K562 (cell line): ENCODE data around the gene RCC2. TPM values are rescaled to one million over a fixed set of nuclear protein-coding genes. Genes with fewer than 3 reads are reported as not detected.

ENCODE experiments used
- CCAR2 ChIP-seq: fragments of 200-400 bp; formaldehyde crosslinking; IDR thresholded peaks from 2 replicates; pipeline ENCODE4 v1.6.1; 2017; ENCODE audit warnings: mild to moderate bottlenecking, low read depth, low read length
- FIP1L1 ChIP-seq: fragments of 200-400 bp; formaldehyde crosslinking; IDR thresholded peaks from 2 replicates; pipeline ENCODE4 v1.6.1; 2018; ENCODE audit warnings: mild to moderate bottlenecking, low read depth, low read length; ENCODE audit not compliant: poor library complexity, severe bottlenecking
- FOXK1 ChIP-seq: sonication (generic); formaldehyde crosslinking; IDR thresholded peaks from 2 replicates; pipeline ENCODE4 v1.8.0; 2022; ENCODE audit warnings: missing genetic modification reagents, mild to moderate bottlenecking, borderline replicate concordance
- MITF ChIP-seq: IDR thresholded peaks from 2 replicates; pipeline ENCODE4 v1.6.1; 2014; ENCODE audit warnings: antibody characterized with exemption
- MNT ChIP-seq, 2 experiments: fragments of 450-650 bp; conservative IDR thresholded peaks; 2 replicates each; pipeline ENCODE4 v1.6.1; 2017; ENCODE audit warnings: mild to moderate bottlenecking in 2 of 2, moderate library complexity in 2 of 2
- MTA2 ChIP-seq: fragments of 450-650 bp; IDR thresholded peaks from 2 replicates; pipeline ENCODE4 v1.6.1; 2016; ENCODE audit warnings: low read depth
- NCOA1 ChIP-seq: fragments of 450-650 bp; IDR thresholded peaks from 2 replicates; pipeline ENCODE4 v1.6.1; 2016; ENCODE audit warnings: low read depth
- NFIX ChIP-seq: fragments of 250-450 bp; sonication (Bioruptor Pico); IDR thresholded peaks from 2 replicates; pipeline ENCODE4 v1.4.0; 2020; ENCODE audit warnings: low read depth, mild to moderate bottlenecking, moderate library complexity
- PHTF2 ChIP-seq: fragments of 250-450 bp; sonication (Bioruptor Pico); IDR thresholded peaks from 2 replicates; pipeline ENCODE4 v1.5.0; 2021; ENCODE audit warnings: mild to moderate bottlenecking
- RFX1 ChIP-seq: fragments of 450-650 bp; IDR thresholded peaks from 2 replicates; pipeline ENCODE4 v1.6.1; 2016; ENCODE audit warnings: mild to moderate bottlenecking, moderate library complexity
- SFPQ ChIP-seq: fragments of 200-400 bp; formaldehyde crosslinking; IDR thresholded peaks from 2 replicates; pipeline ENCODE4 v1.6.1; 2017; ENCODE audit warnings: mild to moderate bottlenecking, low read depth, low read length, moderate library complexity
- TBL1XR1 ChIP-seq, 2 experiments: IDR thresholded peaks; 2 replicates each; pipeline ENCODE4 v1.6.1; 2012; ENCODE audit warnings: improper control_type of control experiment in 2 of 2, low read length in 2 of 2, mild to moderate bottlenecking in 1 of 2
- TFE3 ChIP-seq: fragments of 450-650 bp; formaldehyde crosslinking; IDR thresholded peaks from 2 replicates; pipeline ENCODE4 v1.4.0; 2020; ENCODE audit warnings: mild to moderate bottlenecking, mixed read lengths
- TRIM28 ChIP-seq: fragments of 450-650 bp; IDR thresholded peaks from 2 replicates; pipeline ENCODE4 v1.6.1; 2017
- YY1 ChIP-seq, 3 experiments: IDR thresholded peaks; 2 replicates each; pipeline ENCODE4 v1.6.1; 2011; ENCODE audit warnings: low read length in 2 of 3, mild to moderate bottlenecking in 2 of 3, moderate library complexity in 2 of 3, borderline replicate concordance in 1 of 3, control low read depth in 1 of 3, low read depth in 1 of 3; ENCODE audit not compliant: insufficient read depth in 3 of 3, insufficient replicate concordance in 2 of 3, control insufficient read depth in 1 of 3, insufficient read length in 1 of 3; ENCODE audit errors: extremely low read depth in 1 of 3
- ZBTB1 ChIP-seq: sonication (generic); formaldehyde crosslinking; IDR thresholded peaks from 2 replicates; pipeline ENCODE4 v1.8.1; 2023; ENCODE audit warnings: missing genetic modification reagents, low read depth, mild to moderate bottlenecking, borderline replicate concordance
- ZBTB5 ChIP-seq: fragments of 450-650 bp; IDR thresholded peaks from 2 replicates; pipeline ENCODE4 v1.6.1; 2017; ENCODE audit warnings: antibody characterized with exemption
- polyA plus RNA-seq, 8 experiments: library from polyadenylated mRNA; depleted of rRNA in 4 of 8; stranded (reverse) in 5 of 8; unstranded in 3 of 8; fragments of >200 nt; fragmentation: Nextera tagmentation in 2 of 8; fragmentation: Illumina TruSeq in 1 of 8; extraction: Ambion mirVana in 2 of 8; extraction: Trizol in 1 of 8; gene quantifications; 2 replicates each; pipeline versions ENCODE4 v1.2.1 to v1.2.3, GENCODE V29; 2011 to 2014; ENCODE audit warnings: inconsistent platforms in 1 of 8, missing spikeins in 1 of 8
- total RNA-seq, 7 experiments: library from RNA; depleted of rRNA in 6 of 7; stranded (reverse); fragments of >200 nt in 6 of 7; fragmentation: Illumina TruSeq in 2 of 7; extraction: Trizol in 2 of 7; gene quantifications; 2 replicates each; pipeline versions ENCODE4 v1.2.1 to v1.2.3, GENCODE V29; 2011 to 2021; ENCODE audit warnings: low replicate concordance in 1 of 7

Gene RCC2
- total and polyA plus RNA-seq, 9 of the 15 experiments (the other 6 are each of a cell fraction or from before 2014, with no cell fraction given): 31.8 to 292 (median 116) TPM

GRCh38 chr1:17439250-17440073 lies at the start of gene RCC2 (continued):
- peak in 1 of 3 experiments; percentile 20 for TF ChIP-seq YY1 (IDR thresholded peaks at IDR 0.05; ENCODE audit: borderline replicate concordance in 1 of 3, control insufficient read depth in 1 of 3, extremely low read depth in 1 of 3, insufficient read depth in 3 of 3, insufficient read length in 1 of 3, insufficient replicate concordance in 2 of 3, low read depth in 1 of 3, low read length in 2 of 3)
- no peak for TF ChIP-seq ZBTB1 (CRISPR knock-in tag)
- TF ChIP-seq ZBTB5: no peak
- TF ChIP-seq MTA2: no peak
- no peak for TF ChIP-seq FOXK1 (CRISPR knock-in tag)
- TF ChIP-seq NCOA1: no peak
- no peak for TF ChIP-seq FIP1L1
- no peak for TF ChIP-seq MITF
- peak; percentile 80 to 92 for TF ChIP-seq MNT (conservative IDR thresholded peaks at IDR 0.05)
- TF ChIP-seq TFE3: peak; percentile 25
- no peak for TF ChIP-seq NFIX (CRISPR knock-in tag)
- no peak for TF ChIP-seq RFX1
- peak in 1 of 2 experiments; percentile 6; a peak in 2 of 4 replicates for TF ChIP-seq TBL1XR1 (IDR thresholded peaks at IDR 0.05; ENCODE audit: low read length in 2 of 2)
- TF ChIP-seq CCAR2: no peak
- TF ChIP-seq TRIM28: 0 out of 2 replicates have a peak, but pooled peaks have one; percentile 18
- TF ChIP-seq SFPQ: no peak
- no peak for TF ChIP-seq PHTF2 (CRISPR knock-in tag)
